Measurements from ENCODE around the gene LRRC39.
"Not testable (repeated sequence)": the region's sequence is repeated elsewhere in the genome, so short reads cannot be mapped to it uniquely, and the experiment has no call there.

LRRC39 gene

GRCh38 chr1:100178091-100178490 lies at the start of gene LRRC39:
LRRC39 (minus strand) TSS chr1:100178256; CDS start chr1:100168516, 9,740 bp downstream.
- DNase-seq (ENCODE audit: low read depth in 2 of 2): no peak

- no peak for DNase-seq (ENCODE audit: low read depth in 2 of 2)
Observed at GRCh38 chr1:100222428-100222827, 44.4 kb upstream of the LRRC39 start.

- no peak for DNase-seq (ENCODE audit: low read depth in 2 of 2)
Observed at GRCh38 chr1:100219883-100220282, 41.8 kb upstream of the LRRC39 start.

- DNase-seq (ENCODE audit: low read depth in 2 of 2): no peak
Observed at GRCh38 chr1:100219457-100219856, 41.4 kb upstream of the LRRC39 start.

- DNase-seq (ENCODE audit: low read depth in 2 of 2): no peak
Observed at GRCh38 chr1:100217834-100218233, 39.8 kb upstream of the LRRC39 start.

- no peak for DNase-seq (ENCODE audit: low read depth in 2 of 2)
Observed at GRCh38 chr1:100215101-100215500, 37.0 kb upstream of the LRRC39 start.

GRCh38 chr1:100213141-100213540 lies 35.1 kb upstream of the LRRC39 start:
- no peak for DNase-seq (ENCODE audit: low read depth in 2 of 2)

GRCh38 chr1:100206301-100206700 lies 28.2 kb upstream of the LRRC39 start:
- DNase-seq (ENCODE audit: low read depth in 2 of 2): no peak

- not testable (repeated sequence) for DNase-seq (ENCODE audit: low read depth in 2 of 2)
Observed at GRCh38 chr1:100205593-100205992, 27.5 kb upstream of the LRRC39 start.

- DNase-seq (ENCODE audit: low read depth in 2 of 2): not testable (repeated sequence)
Observed at GRCh38 chr1:100205103-100205502, 27.0 kb upstream of the LRRC39 start.

- DNase-seq (ENCODE audit: low read depth in 2 of 2): not testable (repeated sequence)
Observed at GRCh38 chr1:100202703-100203102, 24.6 kb upstream of the LRRC39 start.

- not testable (repeated sequence) for DNase-seq (ENCODE audit: low read depth in 2 of 2)
Observed at GRCh38 chr1:100200060-100200459, 22.0 kb upstream of the LRRC39 start.

GRCh38 chr1:100198596-100198995 lies 20.5 kb upstream of the LRRC39 start:
- DNase-seq (ENCODE audit: low read depth in 2 of 2): no peak

GRCh38 chr1:100188617-100189016 lies 10.6 kb upstream of the LRRC39 start:
- DNase-seq (ENCODE audit: low read depth in 2 of 2): no peak

- DNase-seq (ENCODE audit: low read depth in 2 of 2): no peak
Observed at GRCh38 chr1:100187912-100188311, 9.9 kb upstream of the LRRC39 start.

GRCh38 chr1:100184536-100184935 lies 6.5 kb upstream of the LRRC39 start:
- DNase-seq (ENCODE audit: low read depth in 2 of 2): no peak

- DNase-seq (ENCODE audit: low read depth in 2 of 2): no peak
Observed at GRCh38 chr1:100183370-100183769, 5.3 kb upstream of the LRRC39 start.

GRCh38 chr1:100177295-100178041 lies 588 bp downstream of the LRRC39 start:
- no peak for DNase-seq (ENCODE audit: low read depth in 2 of 2)

- DNase-seq (ENCODE audit: low read depth in 2 of 2): no peak
Observed at GRCh38 chr1:100168051-100168450, 10.0 kb downstream of the LRRC39 start.

- DNase-seq (ENCODE audit: low read depth in 2 of 2): no peak
Observed at GRCh38 chr1:100164702-100165101, 13.4 kb downstream of the LRRC39 start.

- no peak for DNase-seq (ENCODE audit: low read depth in 2 of 2)
Observed at GRCh38 chr1:100164216-100164615, 13.8 kb downstream of the LRRC39 start.

GRCh38 chr1:100162881-100163280 lies 15.2 kb downstream of the LRRC39 start:
- no peak for DNase-seq (ENCODE audit: low read depth in 2 of 2)

- no peak for DNase-seq (ENCODE audit: low read depth in 2 of 2)
Observed at GRCh38 chr1:100152271-100152670, 25.8 kb downstream of the LRRC39 start.

GRCh38 chr1:100151679-100152078 lies 26.4 kb downstream of the LRRC39 start:
- DNase-seq (ENCODE audit: low read depth in 2 of 2): no peak
